ENCODE results near the gene OGG1.
A peak's percentile ranks its signal among the peaks of the same experiment; 100 is the strongest.

The OGG1 gene

GRCh38 chr3:9729419-9729818, 20.3 kb upstream of the OGG1 start:
- DNase-seq = no peak

- DNase-seq = peak; percentile 84
Measured at GRCh38 chr3:9730657-9731205, 19.0 kb upstream of the OGG1 start.

DNA sequence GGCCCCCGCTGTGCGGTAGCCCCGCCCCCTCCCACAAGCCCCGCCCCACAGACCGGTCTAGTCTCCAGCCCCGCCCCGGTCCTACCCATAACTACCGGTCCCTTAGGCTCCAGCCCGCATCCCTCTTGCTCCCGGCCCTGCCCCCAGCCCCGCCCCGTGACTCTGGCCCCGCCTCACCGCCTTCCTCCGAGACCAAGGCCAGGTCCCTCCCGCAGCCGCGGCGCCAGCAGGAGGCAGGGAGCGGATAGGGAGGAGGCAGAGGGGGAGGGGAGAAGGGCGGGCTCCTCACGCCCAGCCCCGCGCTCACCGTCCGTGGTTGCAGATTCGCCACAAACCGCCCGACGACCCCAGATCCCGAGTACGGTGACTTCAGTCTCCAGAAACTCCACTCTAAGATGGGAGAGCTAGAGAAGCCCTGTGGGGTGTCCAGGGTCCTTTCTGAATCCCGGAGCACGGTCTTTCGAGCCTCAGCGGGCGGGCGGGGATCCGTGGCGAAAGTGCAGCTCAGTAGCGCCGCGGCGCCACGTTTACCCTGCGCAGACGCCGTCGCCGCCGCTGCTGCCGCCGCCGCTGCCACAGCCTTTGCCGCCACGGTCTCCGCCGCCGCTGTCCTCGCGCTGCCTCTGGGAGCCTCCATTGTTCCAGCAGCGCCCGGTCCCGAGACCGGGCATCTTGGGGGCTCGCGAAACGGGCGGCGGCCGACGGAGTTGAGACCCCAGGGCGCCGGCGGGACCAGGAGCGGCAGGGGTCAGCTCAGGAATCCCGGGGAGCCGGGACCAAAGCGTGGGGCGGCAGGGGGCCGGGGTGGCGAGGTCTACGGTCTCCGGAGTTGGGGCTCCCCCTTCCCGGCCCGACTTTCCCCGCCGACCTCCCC, 18.3 kb upstream of the OGG1 start, which contains the start of gene BRPF1:
Gene BRPF1 (plus strand): TSS at position 530 of the 874 bp plus-strand sequence. CDS start 2,406 bp downstream, outside the sequence.
- peak; percentile 86 for DNase-seq

DNA sequence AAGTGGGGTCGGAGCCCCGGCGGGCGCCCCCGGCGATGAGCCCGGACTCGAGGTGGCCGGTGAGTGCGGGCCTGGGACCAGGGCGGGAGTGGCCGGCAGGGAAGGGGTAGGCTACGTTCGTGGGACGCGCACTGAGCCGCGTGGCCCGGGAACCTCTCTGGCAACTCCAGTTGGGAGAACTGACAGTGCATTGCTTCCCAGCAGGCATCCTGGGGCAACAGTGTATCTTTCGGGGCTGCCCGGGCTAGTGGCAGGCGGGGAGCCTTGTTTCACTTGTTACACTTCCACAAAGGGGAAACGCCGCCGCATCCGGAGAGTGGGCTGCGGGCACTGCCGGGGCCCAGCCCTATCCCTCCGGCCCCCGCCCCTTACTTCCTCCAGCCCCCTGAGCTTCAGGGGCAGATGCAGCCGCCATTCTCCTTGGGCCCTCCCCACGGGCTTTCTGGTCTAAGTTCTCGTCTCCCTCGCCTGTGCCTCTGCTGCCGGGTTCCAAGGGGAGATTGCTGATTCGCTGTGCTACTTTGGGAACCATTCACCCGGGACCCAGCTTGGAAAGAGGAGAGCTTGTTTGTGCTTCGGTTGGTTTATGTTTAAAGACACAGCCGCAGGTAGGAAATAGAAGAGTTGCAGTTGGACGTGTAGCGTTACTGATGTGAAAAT, 17.5 kb upstream of the OGG1 start:
- DNase-seq = no peak

DNA sequence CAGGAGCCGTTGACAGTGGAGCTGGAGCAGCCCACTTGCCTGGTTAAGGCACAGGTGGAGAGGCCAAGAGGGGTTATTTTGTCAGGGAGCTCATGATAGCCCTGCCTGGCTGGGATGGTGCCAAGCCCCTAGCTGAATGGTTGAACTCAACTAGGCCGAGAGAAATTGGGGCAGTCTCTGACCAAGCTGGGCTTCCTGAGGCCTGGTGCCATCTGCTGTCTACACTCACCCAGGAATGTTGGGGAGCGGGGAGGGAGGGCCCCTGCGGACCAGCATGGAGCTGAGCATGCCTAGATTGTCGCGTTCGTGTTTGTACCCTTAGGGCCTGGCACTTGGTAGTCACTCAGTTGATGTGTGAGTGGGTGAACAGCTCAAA, 17.0 kb upstream of the OGG1 start:
- no peak for DNase-seq

DNA sequence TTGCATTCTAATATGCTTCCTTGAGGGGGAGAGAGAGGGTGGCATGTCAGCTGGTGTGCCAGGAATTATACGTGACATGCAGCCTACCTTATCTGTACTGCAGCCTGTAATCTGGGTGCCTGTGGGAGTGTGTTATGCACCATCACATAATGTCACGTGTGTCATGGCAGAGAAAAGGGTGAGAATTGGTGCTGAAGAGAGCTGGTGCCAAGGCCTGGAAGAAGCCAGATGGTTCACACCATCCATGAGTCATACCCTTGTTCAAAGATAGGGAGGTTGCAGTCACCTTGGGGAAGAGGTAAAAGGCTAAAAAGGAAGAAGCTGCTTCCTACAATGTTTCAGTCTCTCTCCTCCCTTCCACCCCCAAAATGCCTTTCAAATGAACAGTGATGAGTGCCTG, 12.9 kb upstream of the OGG1 start:
- DNase-seq = no peak

- DNase-seq = no peak
Measured at GRCh38 chr3:9739181-9739580, 10.6 kb upstream of the OGG1 start.

DNA sequence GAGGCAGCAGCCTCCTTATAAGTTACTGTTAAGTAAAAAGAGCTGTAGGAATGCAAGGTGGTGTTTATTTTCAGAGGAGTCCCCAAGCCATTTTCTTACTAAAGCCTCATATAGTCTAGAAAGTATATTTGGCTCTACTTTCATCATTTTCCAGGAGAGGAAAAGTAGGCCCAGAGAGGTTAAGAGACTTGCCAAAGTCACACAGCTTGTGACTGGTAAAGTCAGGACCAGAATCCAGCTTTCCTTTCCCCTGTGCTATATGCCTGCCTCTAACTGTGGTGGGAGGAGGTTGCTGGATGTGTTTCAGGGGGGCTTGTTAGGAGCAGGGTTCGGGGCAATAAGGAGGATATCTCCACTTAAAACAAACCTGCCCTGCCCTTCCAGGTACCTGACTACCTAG, 7.2 kb upstream of the OGG1 start:
- DNase-seq = no peak

GRCh38 chr3:9743548-9743947, 6.2 kb upstream of the OGG1 start:
- DNase-seq = no peak

DNA sequence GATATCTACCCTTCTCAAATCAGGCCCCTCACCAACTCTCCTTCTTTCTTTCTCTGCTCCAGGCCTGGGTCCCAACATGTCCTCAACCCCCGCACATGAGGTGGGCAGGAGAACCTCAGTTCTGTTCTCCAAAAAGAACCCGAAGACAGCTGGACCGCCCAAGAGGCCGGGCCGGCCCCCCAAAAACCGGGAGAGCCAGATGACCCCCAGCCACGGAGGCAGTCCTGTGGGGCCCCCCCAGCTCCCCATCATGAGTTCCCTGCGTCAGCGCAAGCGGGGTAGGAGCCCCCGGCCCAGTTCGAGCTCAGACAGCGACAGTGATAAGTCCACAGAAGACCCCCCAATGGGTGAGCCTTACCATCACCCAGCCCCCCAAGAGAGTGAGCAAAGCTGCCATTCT, 5.6 kb upstream of the OGG1 start:
- DNase-seq = no peak

DNA sequence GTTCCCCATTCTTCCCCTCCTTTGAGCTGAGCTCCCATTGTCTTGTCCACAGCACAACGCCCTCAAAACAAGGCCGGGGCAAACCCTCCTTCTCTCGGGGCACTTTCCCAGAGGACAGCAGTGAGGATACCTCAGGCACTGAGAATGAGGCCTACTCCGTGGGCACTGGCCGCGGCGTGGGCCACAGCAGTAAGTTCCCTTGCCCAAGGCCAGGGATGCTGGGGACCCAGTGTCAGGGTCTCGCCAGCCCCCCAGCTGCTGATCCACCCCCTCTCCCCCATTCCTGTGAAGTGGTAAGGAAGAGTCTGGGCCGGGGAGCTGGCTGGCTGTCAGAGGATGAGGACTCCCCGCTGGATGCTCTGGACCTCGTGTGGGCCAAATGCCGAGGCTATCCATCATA, 4.2 kb upstream of the OGG1 start:
- DNase-seq = no peak

DNA sequence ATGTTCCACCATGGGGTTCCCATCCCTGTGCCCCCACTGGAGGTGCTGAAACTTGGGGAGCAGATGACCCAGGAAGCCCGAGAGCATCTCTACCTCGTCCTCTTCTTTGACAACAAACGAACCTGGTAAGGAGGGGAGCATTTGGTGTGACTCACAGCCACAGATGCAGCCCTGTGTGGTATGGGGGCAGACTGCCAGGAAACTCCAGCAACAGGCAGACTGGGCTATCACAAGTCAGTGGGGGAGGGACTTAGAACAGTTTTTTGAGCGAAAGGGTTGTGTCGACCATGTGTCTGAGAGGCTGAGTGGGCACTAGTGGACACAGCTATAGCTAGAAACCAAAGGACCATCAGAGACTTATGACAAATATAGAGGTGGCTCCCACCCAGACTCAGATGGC, 3.4 kb upstream of the OGG1 start:
- DNase-seq = no peak

DNA sequence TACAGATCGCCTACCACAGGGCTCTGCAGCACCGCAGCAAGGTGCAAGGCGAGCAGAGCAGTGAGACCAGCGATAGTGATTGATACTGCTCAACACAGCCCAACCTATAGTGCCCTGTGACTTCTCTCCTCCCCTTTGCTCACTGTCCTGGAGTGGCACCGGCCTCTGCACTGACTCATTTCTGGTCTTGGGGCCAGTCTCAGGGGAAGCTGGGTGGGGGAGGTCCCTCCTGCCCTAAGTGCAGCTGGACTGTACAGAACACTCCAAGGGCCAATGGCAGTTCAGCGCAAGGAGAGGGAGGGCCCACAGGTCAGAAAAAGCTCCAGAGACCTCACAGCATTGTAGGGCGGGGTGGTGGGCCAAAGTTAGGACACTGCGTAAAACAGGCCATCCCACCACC, 2.5 kb upstream of the OGG1 start:
- DNase-seq = no peak

GRCh38 chr3:9748031-9748430, 1.7 kb upstream of the OGG1 start:
- no peak for DNase-seq

DNA sequence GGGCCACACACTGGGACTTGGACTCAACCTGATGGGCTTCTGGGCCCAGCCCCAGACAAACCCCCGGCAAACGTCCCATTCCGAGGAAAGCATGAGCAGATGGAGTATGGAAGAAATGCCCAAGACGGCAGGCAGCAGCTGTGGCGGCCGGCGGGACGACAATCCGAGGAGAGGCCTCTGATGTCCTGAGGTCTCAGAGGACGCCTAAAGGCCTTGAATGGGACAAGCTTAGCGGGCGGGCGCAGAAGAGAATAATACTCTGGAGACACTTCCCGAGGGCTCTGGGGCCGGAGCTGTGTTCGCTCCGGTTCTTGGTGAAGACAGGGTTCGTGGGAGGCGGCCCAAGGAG, 482 bp upstream of the OGG1 start:
- DNase-seq = peak; percentile 10

DNA sequence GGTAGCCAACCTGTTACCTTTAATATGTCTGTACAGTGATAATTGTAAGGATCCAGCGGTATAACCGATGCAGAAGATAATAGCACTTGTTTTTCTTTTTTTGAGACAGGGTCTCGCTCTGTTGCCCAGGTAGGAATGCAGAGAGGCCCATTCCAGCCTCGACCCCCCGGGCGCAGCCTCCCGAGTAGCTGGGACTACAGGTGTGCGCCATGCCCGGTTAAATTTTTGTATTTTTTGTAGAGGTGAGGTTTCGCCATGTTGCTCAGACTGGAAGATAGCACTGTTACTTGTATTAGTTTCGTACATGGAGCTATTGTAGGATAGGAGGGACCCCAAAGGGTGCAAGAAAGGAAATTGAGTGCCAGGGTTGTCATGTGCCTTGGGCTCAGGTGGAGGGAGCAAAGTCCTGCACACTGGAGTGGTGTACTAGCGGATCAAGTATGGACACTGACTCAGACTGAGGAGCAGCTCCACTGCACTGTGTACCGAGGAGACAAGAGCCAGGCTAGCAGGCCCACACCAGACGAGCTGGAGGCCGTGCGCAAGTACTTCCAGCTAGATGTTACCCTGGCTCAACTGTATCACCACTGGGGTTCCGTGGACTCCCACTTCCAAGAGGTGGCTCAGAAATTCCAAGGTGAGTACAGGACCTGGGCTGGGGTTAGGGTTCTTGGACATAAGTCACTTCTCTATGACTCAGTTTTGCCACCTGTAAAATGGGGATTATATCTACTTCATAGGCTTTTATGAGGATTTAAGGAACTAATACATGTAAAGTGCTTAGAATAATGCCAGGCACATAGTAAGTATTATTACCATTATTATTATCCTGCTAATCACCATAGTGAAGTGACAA, 1.0 kb downstream of the OGG1 start:
- DNase-seq = no peak

DNA sequence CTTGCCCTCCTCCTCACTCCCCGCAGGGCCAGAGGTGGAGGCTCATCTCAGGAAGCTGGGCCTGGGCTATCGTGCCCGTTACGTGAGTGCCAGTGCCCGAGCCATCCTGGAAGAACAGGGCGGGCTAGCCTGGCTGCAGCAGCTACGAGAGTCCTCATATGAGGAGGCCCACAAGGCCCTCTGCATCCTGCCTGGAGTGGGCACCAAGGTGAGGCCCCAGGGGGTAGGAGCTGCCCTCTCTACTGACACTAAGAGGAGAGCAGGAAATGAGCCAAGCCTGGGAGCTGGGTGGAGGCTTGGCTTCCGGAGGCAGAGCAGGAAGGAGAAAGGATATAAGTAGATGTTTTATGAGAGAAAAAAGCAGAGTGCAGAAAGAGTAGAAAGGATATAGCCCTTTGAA, 4.9 kb downstream of the OGG1 start:
- no peak for DNase-seq

DNA sequence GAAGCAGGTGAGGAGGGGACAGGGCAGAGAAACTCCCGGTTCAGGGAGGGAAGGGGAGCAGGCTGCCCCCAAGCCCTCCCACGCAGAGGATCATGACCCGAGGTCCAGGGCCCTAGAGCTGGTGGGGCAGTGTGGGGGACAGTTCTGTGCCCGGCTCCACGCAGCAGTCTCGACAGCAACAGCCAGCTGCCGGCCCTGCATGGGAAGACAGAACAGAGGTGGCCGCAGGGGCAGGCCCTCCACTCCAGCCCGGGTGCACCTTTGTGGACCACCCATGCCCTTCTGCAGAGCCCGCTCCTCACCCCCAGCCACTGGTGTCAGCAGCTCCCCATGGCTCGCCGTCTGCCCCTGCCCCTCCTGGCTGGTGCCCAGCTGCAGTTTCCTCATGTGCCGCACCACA, 7.7 kb downstream of the OGG1 start:
- DNase-seq = no peak

- DNase-seq = no peak
Measured at GRCh38 chr3:9760779-9761505, 11.2 kb downstream of the OGG1 start.

DNA sequence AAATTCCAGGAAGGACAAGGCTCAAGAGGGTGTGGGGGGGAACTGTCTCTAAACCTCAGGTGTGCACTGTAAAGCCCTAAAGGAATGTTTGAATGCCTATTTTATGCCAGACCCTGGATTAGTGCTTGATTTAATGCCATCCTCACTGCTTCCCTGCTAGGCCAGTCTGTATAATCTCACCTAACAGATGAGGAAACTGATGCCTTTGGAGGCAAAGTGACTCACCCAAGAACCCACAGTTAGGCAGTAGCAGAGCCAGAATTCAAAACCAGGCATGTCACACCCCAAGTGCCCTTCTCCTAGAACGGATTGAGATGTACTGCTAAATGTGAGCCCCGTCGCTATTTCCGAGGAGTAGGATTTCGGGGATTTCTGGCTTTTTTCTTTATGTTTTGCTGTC, 12.2 kb downstream of the OGG1 start:
- no peak for DNase-seq

- DNase-seq = no peak
Measured at GRCh38 chr3:9762871-9763270, 13.1 kb downstream of the OGG1 start.

- DNase-seq = no peak
Measured at GRCh38 chr3:9765865-9766264, 16.1 kb downstream of the OGG1 start.

DNA sequence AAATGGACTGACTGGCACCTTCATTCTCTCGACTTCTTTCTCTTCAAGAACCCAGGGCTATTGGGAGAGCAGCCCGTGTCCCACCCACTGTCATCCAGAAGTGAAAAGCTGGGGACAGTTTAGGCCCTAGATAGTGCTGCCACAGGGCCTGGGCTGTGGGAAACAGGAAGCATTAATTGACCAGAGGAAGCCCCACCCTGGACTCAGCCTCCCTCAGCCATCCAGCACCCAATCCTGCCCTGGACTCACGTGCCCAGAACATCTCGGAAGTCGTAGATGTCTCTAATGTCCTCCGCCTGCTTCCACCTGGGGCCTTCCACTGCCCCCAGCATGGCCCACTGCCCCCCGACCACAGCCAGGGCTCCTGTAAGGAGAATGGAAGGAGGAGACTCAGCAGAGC, 17.7 kb downstream of the OGG1 start:
- DNase-seq = no peak
